A549 (cell line): ENCODE results near the gene SMIM45.
A peak's percentile ranks its signal among the peaks of the same experiment; 100 is the strongest.

Experiments
- ATAC-seq, 2 experiments: fragments of 200-7000 bp in 1 of 2; fragments of >200 bp in 1 of 2; cut with Nextera tagmentation in 1 of 2; cut with Tn5 transposase in 1 of 2; 3 replicates each; pipeline versions ENCODE4 v1.8.0 to v1.9.1; 2018 to 2020; ENCODE audit warnings: mild to moderate bottlenecking in 1 of 2, moderate library complexity in 1 of 2
- CTCF ChIA-PET: fragments of 300-600 bp; sonication (Branson Sonifier 250); formaldehyde crosslinking; extraction: SDS; loops from one replicate; lab custom pipeline; 2021; ENCODE audit warnings: antibody characterized with exemption, inconsistent platforms; lab: Yijun Ruan, JAX
- POLR2A ChIA-PET: fragments of 350-600 bp; formaldehyde crosslinking; extraction: SDS; loops from one replicate; lab custom pipeline; 2021; ENCODE audit warnings: antibody characterized with exemption, inconsistent platforms; lab: Yijun Ruan, JAX
- DNase-seq, 2 experiments: peaks; one replicate each; pipeline versions ENCODE4 v3.0.0 to v3.0.0-alpha.2; 2011 to 2016; ENCODE audit warnings: low read depth in 1 of 2, low spot score in 1 of 2
- FAIRE-seq: peaks from 2 replicates; lab custom pipeline; 2011; peaks lifted over from hg19 to GRCh38; lab: Jason Lieb, UNC
- H3K27ac ChIP-seq, 2 experiments: fragments of >200 bp; sonication (Bioruptor Twin); formaldehyde crosslinking; 3 replicates each; pipeline ENCODE4 v1.5.1; 2016 to 2017
- H3K4me1 ChIP-seq: fragments of >200 bp; sonication (Bioruptor Twin); formaldehyde crosslinking; 3 replicates; pipeline ENCODE4 v1.6.1; 2016
- H3K4me2 ChIP-seq: fragments of >200 bp; sonication (Bioruptor Twin); formaldehyde crosslinking; 3 replicates; pipeline ENCODE4 v1.6.1; 2016
- H3K4me3 ChIP-seq: fragments of >200 bp; sonication (Bioruptor Twin); formaldehyde crosslinking; 3 replicates; pipeline ENCODE4 v1.5.1; 2016
- H3K9me3 ChIP-seq: fragments of >200 bp; sonication (Bioruptor Twin); formaldehyde crosslinking; 3 replicates; pipeline ENCODE4 v1.6.1; 2016
- CBX2 ChIP-seq: fragments of 200-600 bp; sonication (generic); IDR thresholded peaks from 2 replicates; pipeline ENCODE4 v1.6.1; 2016; ENCODE audit warnings: low read depth, mild to moderate bottlenecking, borderline replicate concordance
- CHD2 ChIP-seq: fragments of 150-350 bp; IDR thresholded peaks from 2 replicates; pipeline ENCODE4 v1.6.1; 2014; ENCODE audit warnings: low read length; ENCODE audit not compliant: partially characterized antibody
- E2F6 ChIP-seq: IDR thresholded peaks from 2 replicates; pipeline ENCODE4 v1.6.1; 2012; ENCODE audit warnings: low read depth, borderline replicate concordance
- ELK1 ChIP-seq: fragments of 150-350 bp; IDR thresholded peaks from 2 replicates; pipeline ENCODE4 v1.6.1; 2014; ENCODE audit warnings: low read depth, mild to moderate bottlenecking, low read length
- EP300 ChIP-seq, 2 experiments: fragments of >200 bp; sonication (Bioruptor Twin); formaldehyde crosslinking; IDR thresholded peaks; 2 replicates in 1 of 2; 3 replicates in 1 of 2; pipeline ENCODE4 v1.6.1; 2016 to 2017
- HDAC2 ChIP-seq: fragments of 200-600 bp; sonication (generic); IDR thresholded peaks from 2 replicates; pipeline ENCODE4 v1.6.1; 2016
- HOXB13 ChIP-seq: fragments of 250-450 bp; sonication (Bioruptor Pico); IDR thresholded peaks from 2 replicates; pipeline ENCODE4 v1.5.0; 2020; ENCODE audit warnings: low read depth, mild to moderate bottlenecking, moderate library complexity
- KDM5A ChIP-seq: fragments of 200-600 bp; sonication (generic); IDR thresholded peaks from 2 replicates; pipeline ENCODE4 v1.6.1; 2016; ENCODE audit warnings: antibody characterized with exemption, mild to moderate bottlenecking
- MAFK ChIP-seq: fragments of 450-650 bp; IDR thresholded peaks from 2 replicates; pipeline ENCODE4 v1.6.1; 2014; ENCODE audit not compliant: partially characterized antibody
- MYC ChIP-seq: IDR thresholded peaks from 2 replicates; pipeline ENCODE4 v1.6.1; 2012; ENCODE audit warnings: mild to moderate bottlenecking, inconsistent platforms, low read length, improper control_type of control experiment, borderline replicate concordance
- NFE2L2 ChIP-seq: fragments of 150-350 bp; conservative IDR thresholded peaks from 2 replicates; pipeline ENCODE4 v1.6.1; 2014; ENCODE audit warnings: low read length
- NR3C1 ChIP-seq: fragments of >200 bp; sonication (Bioruptor Twin); formaldehyde crosslinking; IDR thresholded peaks from 3 replicates; pipeline ENCODE4 v1.6.1; 2017
- POLR2A ChIP-seq: IDR thresholded peaks from 2 replicates; pipeline ENCODE4 v1.6.1; 2012; ENCODE audit warnings: mild to moderate bottlenecking, low read length
- RARB ChIP-seq: fragments of 250-450 bp; sonication (Bioruptor Pico); IDR thresholded peaks from 2 replicates; pipeline ENCODE4 v1.8.0; 2021; ENCODE audit warnings: mild to moderate bottlenecking, moderate library complexity
- ZFP36 ChIP-seq: fragments of 450-650 bp; IDR thresholded peaks from 2 replicates; pipeline ENCODE4 v1.6.1; 2014; ENCODE audit warnings: borderline replicate concordance; ENCODE audit not compliant: partially characterized antibody
- WGBS: methylation state at CpG from one replicate; pipeline ENCODE4 v1.1.6; 2017; ENCODE audit errors: missing lambda C conversion rate; 5-methylcytosine and 5-hydroxymethylcytosine counted together
- TF ChIP-seq, protein P1 (sequence below): fragments of >200 bp; sonication (Bioruptor Twin); formaldehyde crosslinking; IDR thresholded peaks from 3 replicates; pipeline ENCODE4 v1.5.1; 2016
- TF ChIP-seq, protein P2 (sequence below): fragments of >200 bp; sonication (Bioruptor Twin); formaldehyde crosslinking; IDR thresholded peaks from 3 replicates; pipeline ENCODE4 v1.6.1; 2016
- TF ChIP-seq, protein P3 (sequence below): fragments of 450-650 bp; IDR thresholded peaks from 2 replicates; pipeline ENCODE4 v1.6.1; 2014; ENCODE audit warnings: antibody characterized with exemption

Gene SMIM45

DNA sequence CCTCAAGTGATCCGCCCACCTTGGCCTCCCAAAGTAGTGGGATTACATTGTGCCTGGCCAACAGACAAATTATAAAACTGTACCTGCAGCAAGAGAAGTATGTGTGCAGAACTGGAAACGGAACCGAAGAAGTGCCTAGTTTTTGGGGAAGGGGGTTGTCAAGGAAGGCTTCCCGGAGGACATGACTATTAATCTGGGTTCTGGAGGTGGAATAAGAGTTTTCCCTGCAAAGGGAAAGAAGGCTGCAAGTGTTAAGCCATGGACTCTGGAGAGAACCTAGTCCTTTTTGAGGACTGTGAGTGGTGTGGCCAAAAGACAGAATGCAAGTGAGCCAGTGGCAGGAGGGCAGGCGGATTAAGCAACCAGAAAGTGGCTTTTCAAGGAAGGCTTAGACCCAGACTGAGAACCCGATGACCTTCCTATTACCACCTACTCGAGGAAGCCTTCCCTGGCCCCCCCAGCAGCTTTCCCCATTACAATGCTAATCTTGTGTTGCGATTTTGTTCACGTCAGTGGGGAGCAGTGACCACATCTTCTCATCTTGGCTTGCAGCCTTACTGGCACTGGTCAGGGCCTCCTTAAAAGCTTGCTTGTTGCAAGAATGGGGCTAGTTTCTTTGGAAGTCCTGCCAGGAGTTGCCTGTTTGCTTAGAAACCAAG, 11.6 kb downstream of the SMIM45 start:
- peak; percentile 42 to 54; a peak in 1 of 6 replicates for ATAC-seq
- Histone ChIP-seq H3K4me1 (no peaks in the 10 kb centered on the region), H3K4me3 (no peak overlapping the region), H3K9me3 (no peaks in the 10 kb centered on the region), H3K4me2 (no peak overlapping the region), H3K27ac (no peak overlapping the region)
- no peak for TF ChIP-seq ELK1
- CTCF ChIA-PET = interaction anchor here (1.8 kb wide), 1 partner anchor 267 kb away, joined by 5 read pairs; no protein-coding TSS in a partner anchor
- FAIRE-seq = no peak
- POLR2A ChIA-PET = no interaction called here
- WGBS = 50% methylated on average over 7 of the region's 9 CpGs
- DNase-seq = no peak

- CTCF ChIA-PET = interaction anchor here (1.8 kb wide), 1 partner anchor 267 kb away, joined by 5 read pairs; no protein-coding TSS in a partner anchor
- no peak overlapping the region for H3K4me2 ChIP-seq
- H3K4me1 ChIP-seq = no peaks in the 10 kb centered on the region
- POLR2A ChIA-PET = no interaction called here
- no peaks in the 10 kb centered on the region for H3K9me3 ChIP-seq
- no peak overlapping the region for H3K27ac ChIP-seq
- ATAC-seq (no peak), FAIRE-seq (no peak)
- TF ChIP-seq, protein P1, sequence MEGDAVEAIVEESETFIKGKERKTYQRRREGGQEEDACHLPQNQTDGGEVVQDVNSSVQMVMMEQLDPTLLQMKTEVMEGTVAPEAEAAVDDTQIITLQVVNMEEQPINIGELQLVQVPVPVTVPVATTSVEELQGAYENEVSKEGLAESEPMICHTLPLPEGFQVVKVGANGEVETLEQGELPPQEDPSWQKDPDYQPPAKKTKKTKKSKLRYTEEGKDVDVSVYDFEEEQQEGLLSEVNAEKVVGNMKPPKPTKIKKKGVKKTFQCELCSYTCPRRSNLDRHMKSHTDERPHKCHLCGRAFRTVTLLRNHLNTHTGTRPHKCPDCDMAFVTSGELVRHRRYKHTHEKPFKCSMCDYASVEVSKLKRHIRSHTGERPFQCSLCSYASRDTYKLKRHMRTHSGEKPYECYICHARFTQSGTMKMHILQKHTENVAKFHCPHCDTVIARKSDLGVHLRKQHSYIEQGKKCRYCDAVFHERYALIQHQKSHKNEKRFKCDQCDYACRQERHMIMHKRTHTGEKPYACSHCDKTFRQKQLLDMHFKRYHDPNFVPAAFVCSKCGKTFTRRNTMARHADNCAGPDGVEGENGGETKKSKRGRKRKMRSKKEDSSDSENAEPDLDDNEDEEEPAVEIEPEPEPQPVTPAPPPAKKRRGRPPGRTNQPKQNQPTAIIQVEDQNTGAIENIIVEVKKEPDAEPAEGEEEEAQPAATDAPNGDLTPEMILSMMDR = no peak
- TF ChIP-seq, protein P2, sequence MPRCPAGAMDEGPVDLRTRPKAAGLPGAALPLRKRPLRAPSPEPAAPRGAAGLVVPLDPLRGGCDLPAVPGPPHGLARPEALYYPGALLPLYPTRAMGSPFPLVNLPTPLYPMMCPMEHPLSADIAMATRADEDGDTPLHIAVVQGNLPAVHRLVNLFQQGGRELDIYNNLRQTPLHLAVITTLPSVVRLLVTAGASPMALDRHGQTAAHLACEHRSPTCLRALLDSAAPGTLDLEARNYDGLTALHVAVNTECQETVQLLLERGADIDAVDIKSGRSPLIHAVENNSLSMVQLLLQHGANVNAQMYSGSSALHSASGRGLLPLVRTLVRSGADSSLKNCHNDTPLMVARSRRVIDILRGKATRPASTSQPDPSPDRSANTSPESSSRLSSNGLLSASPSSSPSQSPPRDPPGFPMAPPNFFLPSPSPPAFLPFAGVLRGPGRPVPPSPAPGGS = no peak
- TF ChIP-seq MYC = no peak
- TF ChIP-seq KDM5A = no peak
- no peak for TF ChIP-seq ZFP36
- TF ChIP-seq, protein P3, sequence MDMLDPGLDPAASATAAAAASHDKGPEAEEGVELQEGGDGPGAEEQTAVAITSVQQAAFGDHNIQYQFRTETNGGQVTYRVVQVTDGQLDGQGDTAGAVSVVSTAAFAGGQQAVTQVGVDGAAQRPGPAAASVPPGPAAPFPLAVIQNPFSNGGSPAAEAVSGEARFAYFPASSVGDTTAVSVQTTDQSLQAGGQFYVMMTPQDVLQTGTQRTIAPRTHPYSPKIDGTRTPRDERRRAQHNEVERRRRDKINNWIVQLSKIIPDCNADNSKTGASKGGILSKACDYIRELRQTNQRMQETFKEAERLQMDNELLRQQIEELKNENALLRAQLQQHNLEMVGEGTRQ = no peak
- TF ChIP-seq E2F6 = no peak
- TF ChIP-seq NFE2L2 = no peak
- no peak for TF ChIP-seq NR3C1
- no peak for TF ChIP-seq MAFK
- TF ChIP-seq ELK1 = no peak
- no peak for TF ChIP-seq CHD2
- TF ChIP-seq RARB = no peak
- no peak for TF ChIP-seq HOXB13 (CRISPR knock-in tag)
- no peak for TF ChIP-seq EP300 (IDR thresholded peaks at IDR 0.05)
- TF ChIP-seq POLR2A = no peak
- TF ChIP-seq HDAC2 = no peak
- no peak for TF ChIP-seq CBX2
- TF ChIP-seq, all 56 proteins: peak for 0
- DNase-seq = no peak
- H3K4me3 ChIP-seq = no peak overlapping the region
- 60% methylated on average over 5 of the region's 5 CpGs for WGBS
Measured at GRCh38 chr22:41964112-41964491, 12.2 kb downstream of the SMIM45 start.
